ENCODE results near the gene ITGA7.

- TF ChIP-seq CTCF (IDR thresholded peaks at IDR 0.05 in 4 of 5, conservative IDR thresholded peaks at IDR 0.05 in 1 of 5), result no peak
- no peak for TF ChIP-seq POLR2A (IDR thresholded peaks at IDR 0.05)
These were observed 22.8 kb downstream of the ITGA7 start for GRCh38 chr12:55684761-55685370.
